Fibroblast of lung (primary cell): ENCODE results near the gene HINT1.

Source experiments
- CTCF ChIP-seq, 2 donors: IDR thresholded peaks in 1 of 2; conservative IDR thresholded peaks in 1 of 2; 1 replicate in 1 of 2; 2 replicates in 1 of 2; pipeline ENCODE4 v1.5.1; 2011 to 2012; ENCODE audit warnings: low read length in 2 of 2, control low read depth in 1 of 2, inconsistent platforms in 1 of 2, low read depth in 1 of 2, mild to moderate bottlenecking in 1 of 2
- EZH2 ChIP-seq: IDR thresholded peaks from 2 replicates; pipeline ENCODE4 v1.5.1; 2012; ENCODE audit warnings: low read length, control low read depth, mild to moderate bottlenecking; ENCODE audit errors: missing control alignments

GRCh38 chr5:131170540-131171275 is 5.7 kb upstream of the HINT1 start, which contains the start of gene LYRM7:
- TF ChIP-seq CTCF (conservative IDR thresholded peaks at IDR 0.05 in 1 of 2, IDR thresholded peaks at IDR 0.05 in 1 of 2; ENCODE audit: low read depth in 1 of 2, low read length in 2 of 2) = no peak
- TF ChIP-seq EZH2 = no peak
